H1 (cell line): Measurements from ENCODE around the gene KLF7. TPM values are rescaled to one million over a fixed set of nuclear protein-coding genes. Genes with fewer than 3 reads are reported as not detected.

Experiments used
- CTCF ChIA-PET: fragments of 300-600 bp; sonication (Branson Sonifier 250); formaldehyde crosslinking; loops from one replicate; lab custom pipeline; 2021; ENCODE audit not compliant: partially characterized antibody; lab: Charles Lee
- POLR2A ChIA-PET: fragments of 300-600 bp; sonication (Branson Sonifier 250); formaldehyde crosslinking; loops from one replicate; lab custom pipeline; 2021; ENCODE audit warnings: inconsistent platforms; ENCODE audit not compliant: partially characterized antibody; lab: Charles Lee
- DNase-seq, 2 experiments: peaks; one replicate each; pipeline versions ENCODE4 v3.0.0 to v3.0.0-alpha.2; 2010 to 2022; ENCODE audit warnings: low spot score in 2 of 2, low read depth in 1 of 2, mixed read lengths in 1 of 2
- FAIRE-seq: peaks from 2 replicates; lab custom pipeline; 2011; peaks lifted over from hg19 to GRCh38; lab: Jason Lieb, UNC
- H2AFZ ChIP-seq: 2 replicates; pipeline ENCODE4 v1.8.1; 2012; ENCODE audit warnings: low read length, inconsistent platforms
- H2AK5ac ChIP-seq: 2 replicates; pipeline ENCODE4 v1.6.1; 2013; ENCODE audit warnings: low read depth, low read length
- H2BK120ac ChIP-seq: replicated peaks from 2 replicates; pipeline ENCODE3; 2013; ENCODE audit warnings: low read depth, low read length, inconsistent platforms
- H2BK12ac ChIP-seq: 2 replicates; pipeline ENCODE4 v1.6.1; 2013; ENCODE audit warnings: low read depth, low read length
- H2BK15ac ChIP-seq: 2 replicates; pipeline ENCODE4 v1.6.1; 2013; ENCODE audit warnings: low read length
- H2BK20ac ChIP-seq: 2 replicates; pipeline ENCODE4 v1.6.1; 2013; ENCODE audit warnings: low read length
- H2BK5ac ChIP-seq: 2 replicates; pipeline ENCODE4 v1.6.1; 2013; ENCODE audit warnings: low read depth, low read length
- H3K14ac ChIP-seq: 2 replicates; pipeline ENCODE4 v1.6.1; 2013; ENCODE audit warnings: inconsistent platforms; ENCODE audit not compliant: insufficient read length
- H3K18ac ChIP-seq: 2 replicates; pipeline ENCODE4 v1.6.1; 2013; ENCODE audit warnings: low read length; ENCODE audit errors: extremely low read depth
- H3K23ac ChIP-seq: 2 replicates; pipeline ENCODE4 v1.6.1; 2013; ENCODE audit warnings: inconsistent platforms; ENCODE audit not compliant: insufficient read length
- H3K23me2 ChIP-seq: 2 replicates; pipeline ENCODE4 v1.6.1; 2013; ENCODE audit warnings: low read depth, low read length
- H3K27ac ChIP-seq: 2 replicates; pipeline ENCODE4 v1.6.1; 2011; ENCODE audit warnings: low read depth, low read length, inconsistent platforms
- H3K27me3 ChIP-seq, 4 experiments: replicated peaks in 1 of 4; 1 replicate in 1 of 4; 2 replicates in 3 of 4; pipeline versions ENCODE4 v1.6.1 to v1.8.1; 2011 to 2013; ENCODE audit warnings: low read length in 3 of 4, mild to moderate bottlenecking in 3 of 4, inconsistent platforms in 2 of 4, mixed read lengths in 2 of 4, moderate library complexity in 1 of 4; ENCODE audit not compliant: control insufficient read depth in 3 of 4, insufficient read depth in 3 of 4; ENCODE audit errors: extremely low read depth in 1 of 4
- H3K36me3 ChIP-seq, 4 experiments: 2 replicates each; pipeline versions ENCODE4 v1.6.1 to v1.8.1; 2011 to 2013; ENCODE audit warnings: mild to moderate bottlenecking in 4 of 4, low read length in 3 of 4, moderate library complexity in 2 of 4, control low read depth in 1 of 4, inconsistent platforms in 1 of 4; ENCODE audit not compliant: insufficient read depth in 4 of 4, control insufficient read depth in 2 of 4
- H3K4ac ChIP-seq: replicated peaks from 2 replicates; pipeline ENCODE3; 2013; ENCODE audit warnings: low read length, low read depth, mixed read lengths, inconsistent platforms; ENCODE audit not compliant: insufficient read length
- H3K4me1 ChIP-seq, 4 experiments: replicated peaks in 1 of 4; 1 replicate in 1 of 4; 2 replicates in 3 of 4; pipeline versions ENCODE4 v1.6.1 to v1.8.1; 2011 to 2013; ENCODE audit warnings: low read length in 3 of 4, inconsistent platforms in 2 of 4, mixed read lengths in 1 of 4; ENCODE audit not compliant: insufficient read depth in 4 of 4, control insufficient read depth in 3 of 4
- H3K4me2 ChIP-seq, 2 experiments: 2 replicates each; pipeline versions ENCODE4 v1.6.1 to v1.8.1; 2011 to 2013; ENCODE audit warnings: low read depth in 2 of 2, low read length in 2 of 2, control low read depth in 1 of 2, inconsistent platforms in 1 of 2, mild to moderate bottlenecking in 1 of 2; ENCODE audit not compliant: insufficient read depth in 1 of 2
- H3K4me3 ChIP-seq, 4 experiments: fragments of 200-600, 300-600 bp in 1 of 4; sonication (generic), shearing (Covaris generic), sonication (Bioruptor Twin) in 1 of 4; 2 replicates each; pipeline versions ENCODE4 v1.5.1 to v1.8.1; 2011 to 2016; ENCODE audit warnings: low read length in 4 of 4, low read depth in 3 of 4, control low read depth in 2 of 4, inconsistent platforms in 2 of 4, mild to moderate bottlenecking in 2 of 4, mixed read lengths in 1 of 4, moderate library complexity in 1 of 4; ENCODE audit not compliant: insufficient read depth in 2 of 4; ENCODE audit errors: extremely low read depth in 1 of 4
- H3K56ac ChIP-seq: replicated peaks from 2 replicates; pipeline ENCODE3; 2013; ENCODE audit warnings: low read depth, mild to moderate bottlenecking, mixed read lengths, low read length, inconsistent platforms; ENCODE audit not compliant: insufficient read length
- H3K79me1 ChIP-seq: 2 replicates; pipeline ENCODE4 v1.6.1; 2013; ENCODE audit warnings: low read depth, low read length, control low read depth
- H3K79me2 ChIP-seq, 2 experiments: 2 replicates each; pipeline versions ENCODE4 v1.6.1 to v1.8.1; 2012 to 2013; ENCODE audit warnings: low read length in 2 of 2, mild to moderate bottlenecking in 2 of 2, inconsistent platforms in 1 of 2; ENCODE audit not compliant: insufficient read depth in 2 of 2, control insufficient read depth in 1 of 2
- H3K9ac ChIP-seq, 4 experiments: replicated peaks in 1 of 4; 1 replicate in 1 of 4; 2 replicates in 3 of 4; pipeline versions ENCODE4 v1.6.1 to v1.8.1; 2011 to 2013; ENCODE audit warnings: low read depth in 3 of 4, low read length in 3 of 4, control low read depth in 2 of 4, mild to moderate bottlenecking in 2 of 4, moderate library complexity in 2 of 4, inconsistent platforms in 1 of 4; ENCODE audit errors: extremely low read depth in 1 of 4
- H3K9me3 ChIP-seq, 2 experiments: 2 replicates each; pipeline versions ENCODE4 v1.6.1 to v1.8.1; 2012 to 2013; ENCODE audit warnings: mild to moderate bottlenecking in 2 of 2, moderate library complexity in 2 of 2, control low read depth in 1 of 2, inconsistent platforms in 1 of 2, low read depth in 1 of 2, low read length in 1 of 2, mixed read lengths in 1 of 2; ENCODE audit not compliant: insufficient read depth in 2 of 2
- H4K20me1 ChIP-seq, 2 experiments: replicated peaks in 1 of 2; 2 replicates each; pipeline versions ENCODE3 to v1.8.1; 2011 to 2013; ENCODE audit warnings: inconsistent platforms in 2 of 2, low read length in 2 of 2, mild to moderate bottlenecking in 1 of 2; ENCODE audit not compliant: insufficient read depth in 2 of 2, control insufficient read depth in 1 of 2
- H4K5ac ChIP-seq: 2 replicates; pipeline ENCODE4 v1.6.1; 2013; ENCODE audit warnings: low read length, low read depth, mixed read lengths, inconsistent platforms; ENCODE audit not compliant: insufficient read length
- H4K8ac ChIP-seq: 2 replicates; pipeline ENCODE4 v1.8.0; 2013; ENCODE audit warnings: mild to moderate bottlenecking, moderate library complexity, low read length, inconsistent platforms; ENCODE audit not compliant: insufficient read depth; ENCODE audit errors: extremely low read depth
- H4K91ac ChIP-seq: replicated peaks from 2 replicates; pipeline ENCODE3; 2013; ENCODE audit warnings: low read length, mixed read lengths, inconsistent platforms; ENCODE audit not compliant: insufficient read length
- JUND ChIP-seq: IDR thresholded peaks from 2 replicates; pipeline ENCODE4 v1.6.1; 2011; ENCODE audit warnings: mild to moderate bottlenecking, improper control_type of control experiment, low read length
- MAX ChIP-seq: IDR thresholded peaks from 2 replicates; pipeline ENCODE4 v1.6.1; 2012; ENCODE audit warnings: inconsistent platforms
- WGBS, 2 experiments: shearing (Covaris generic) in 1 of 2; methylation state at CpG; one replicate each; pipeline versions ENCODE4 v1.1.6 to v1.1.7; 2013 to 2015; ENCODE audit warnings: low lambda C conversion rate in 2 of 2, mixed read lengths in 2 of 2, inconsistent platforms in 1 of 2, low coverage in 1 of 2, missing lambda C conversion rate in 1 of 2; ENCODE audit not compliant: insufficient replicate concordance in 2 of 2, insufficient coverage in 1 of 2, insufficient read length in 1 of 2; ENCODE audit errors: extremely low coverage in 1 of 2, missing lambda C conversion rate in 1 of 2; 5-methylcytosine and 5-hydroxymethylcytosine counted together
- polyA plus RNA-seq, 7 experiments: library from polyadenylated mRNA; depleted of rRNA in 3 of 7; stranded (reverse) in 5 of 7; unstranded in 2 of 7; fragments of >200 nt in 5 of 7; fragments of 200-250 nt in 2 of 7; gene quantifications; 1 replicate in 5 of 7; 2 replicates in 1 of 7; 4 replicates in 1 of 7; pipeline versions ENCODE4 v1.2.1 to v1.2.3, GENCODE V29; 2011 to 2013; ENCODE audit warnings: missing spikeins in 2 of 7, mixed read lengths in 2 of 7
- total RNA-seq: library from RNA; stranded (reverse); fragmentation: NEBNext Ultra II Directional; extraction: Animal tissue kit (Norgen Biotek cat#: 25700); gene quantifications from 2 replicates; pipeline ENCODE4 v1.2.1, GENCODE V29; 2021

KLF7 gene
- total and polyA plus RNA-seq, 2 of the 8 experiments (the other 6 are each of a cell fraction or from before 2014, with no cell fraction given) = 9.6 to 23.3 TPM

DNA sequence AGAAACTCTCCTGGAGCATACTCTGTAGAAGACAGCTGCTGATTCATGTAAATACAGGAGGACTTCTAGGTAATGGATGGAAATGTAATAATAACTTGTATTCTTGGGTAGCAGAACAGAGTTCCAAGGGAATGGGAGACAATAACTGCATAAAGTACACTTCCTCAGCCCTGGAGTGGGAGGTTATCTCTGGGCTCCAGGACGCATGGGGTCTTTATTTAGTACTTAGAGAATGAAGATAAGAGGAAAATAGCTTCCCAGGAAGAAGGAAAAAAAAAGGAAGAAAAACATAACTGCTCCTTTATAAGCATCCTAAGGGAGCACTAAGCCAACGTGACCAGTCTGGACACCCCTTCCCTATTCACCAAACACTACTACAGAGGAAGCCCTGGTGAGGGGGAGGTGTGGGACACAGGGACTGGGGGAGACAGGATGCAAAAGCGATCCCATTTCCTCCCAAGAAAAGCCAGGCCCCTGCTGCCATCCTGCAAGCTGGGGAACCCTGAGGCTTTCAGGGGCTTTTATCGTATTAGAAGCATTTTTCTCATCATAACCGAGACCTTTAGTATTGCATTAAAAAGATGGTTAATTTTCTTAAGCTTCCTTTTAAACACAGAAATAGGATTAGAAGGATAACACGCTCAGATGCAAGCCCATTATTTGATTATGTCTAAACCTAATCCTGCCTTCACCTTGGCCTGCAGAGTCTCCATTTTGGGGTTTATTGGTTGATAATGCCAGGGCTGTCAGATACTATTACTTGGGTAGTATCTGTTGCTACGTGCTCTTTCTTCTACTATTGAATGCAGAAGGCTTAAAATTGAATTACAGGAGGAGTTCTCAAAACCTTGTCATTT lies 78.5 kb downstream of the KLF7 start:
- Histone ChIP-seq H3K4me3 (no peak overlapping the region), H3K27ac (no peak overlapping the region), H3K36me3 (peaks cover 0 to 5% (median 0%) of the 10 kb centered on the region in 4 experiments; a peak in 1 of 8 replicates), H3K79me2 (peaks cover 0 to 5% of the 10 kb centered on the region in 2 experiments; a peak in 2 of 4 replicates), H3K23me2 (no peaks in the 10 kb centered on the region), H4K20me1 (no peaks in the 10 kb centered on the region), H3K9me3 (no peaks in the 10 kb centered on the region), H3K56ac (no peak overlapping the region), H3K4ac (no peak overlapping the region), H3K18ac (no peak overlapping the region), H3K4me1 (peaks cover 3 to 11% (median 10%) of the 10 kb centered on the region in 4 experiments), H4K8ac (no peak overlapping the region), H2AFZ (no peak overlapping the region), H2BK120ac (no peak overlapping the region), H2BK12ac (no peak overlapping the region), H2AK5ac (no peak overlapping the region), H3K23ac (no peak overlapping the region), H4K91ac (no peak overlapping the region)
- CTCF ChIA-PET = interaction anchor here (0.9 to 1.6 kb wide), 4 partner anchors 13 to 386 kb away, joined by 3 to 5 read pairs (median 3); no protein-coding TSS in a partner anchor
- DNase-seq = no peak
- POLR2A ChIA-PET = no interaction called here
- TF ChIP-seq MAX (no peak), JUND (no peak)
- TF ChIP-seq, all 59 proteins: peak for 0
- WGBS, 2 experiments = 86% methylated on average over 7 of the region's 7 CpGs; no CpG with 5 or more reads in 1 of the 2 experiments
- Histone ChIP-seq H3K27me3 (no peaks in the 10 kb centered on the region), H4K5ac (no peak overlapping the region), H2BK20ac (no peak overlapping the region), H2BK15ac (no peak overlapping the region), H3K4me2 (no peak overlapping the region), H3K79me1 (0 out of 2 replicates have a peak, but pooled peaks cover 2% of the 10 kb centered on the region), H2BK5ac (no peak overlapping the region), H3K9ac (no peak overlapping the region), H3K14ac (no peak overlapping the region)
- FAIRE-seq = no peak
